Progenitor cell of endocrine pancreas (in vitro differentiated cells): ENCODE measurements around the gene RAP1GAP2. TPM values are rescaled to one million over a fixed set of nuclear protein-coding genes. Genes with fewer than 3 reads are reported as not detected.
A peak's percentile ranks its signal among the peaks of the same experiment; 100 is the strongest.

Experiments used
- DNase-seq: peaks from one replicate; pipeline ENCODE4 v3.0.0; 2021; ENCODE audit warnings: low spot score; ENCODE audit not compliant: unreplicated experiment
- H3K27ac Mint-ChIP-seq: 2 replicates; pipeline ENCODE4 v1.8.0; 2021; ENCODE audit warnings: mild to moderate bottlenecking, moderate library complexity, mixed read lengths
- H3K27me3 Mint-ChIP-seq: 2 replicates; pipeline ENCODE4 v1.8.0; 2021; ENCODE audit warnings: mixed read lengths
- H3K36me3 Mint-ChIP-seq: 2 replicates; pipeline ENCODE4 v1.8.0; 2022; ENCODE audit warnings: mixed read lengths; ENCODE audit not compliant: insufficient read depth
- H3K4me1 Mint-ChIP-seq: 2 replicates; pipeline ENCODE4 v1.8.0; 2021; ENCODE audit warnings: low read depth, mixed read lengths
- H3K4me3 Mint-ChIP-seq: 2 replicates; pipeline ENCODE4 v1.8.0; 2021; ENCODE audit warnings: low read depth, mild to moderate bottlenecking, moderate library complexity, mixed read lengths
- H3K9me3 Mint-ChIP-seq: 2 replicates; pipeline ENCODE4 v1.8.0; 2021; ENCODE audit warnings: low read depth, mixed read lengths
- total RNA-seq: library from RNA; stranded (reverse); gene quantifications from 2 replicates; pipeline ENCODE4 v1.2.1, GENCODE V29; 2021
- TF ChIP-seq, protein P1 (sequence below): fragments of 200-600 bp; sonication (generic); IDR thresholded peaks from one replicate; pipeline ENCODE4 v1.5.0; 2021; ENCODE audit warnings: antibody characterized with exemption, mild to moderate bottlenecking; ENCODE audit not compliant: unreplicated experiment

RAP1GAP2 gene
- total RNA-seq, 1 donor from 2014 or later, result 116 TPM

DNA sequence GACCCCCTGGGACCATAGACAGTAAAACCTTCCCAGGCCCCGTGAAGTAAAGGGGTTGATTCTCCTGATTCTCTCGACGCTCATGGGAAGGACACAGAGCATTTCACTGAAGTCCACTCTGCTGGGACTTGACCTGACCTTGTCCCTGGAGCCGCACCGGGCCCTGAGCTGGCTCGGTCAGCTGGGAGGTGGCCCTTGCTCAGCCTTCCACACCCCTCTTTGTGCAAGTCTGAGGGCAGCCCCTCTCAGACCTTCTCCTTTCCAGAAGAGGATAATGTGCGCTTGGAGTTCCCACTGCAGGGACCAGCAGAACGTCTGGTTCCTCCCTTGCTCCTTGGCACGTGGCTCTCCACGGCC is 115.5 kb downstream of the RAP1GAP2 start:
- TF ChIP-seq, protein P1, sequence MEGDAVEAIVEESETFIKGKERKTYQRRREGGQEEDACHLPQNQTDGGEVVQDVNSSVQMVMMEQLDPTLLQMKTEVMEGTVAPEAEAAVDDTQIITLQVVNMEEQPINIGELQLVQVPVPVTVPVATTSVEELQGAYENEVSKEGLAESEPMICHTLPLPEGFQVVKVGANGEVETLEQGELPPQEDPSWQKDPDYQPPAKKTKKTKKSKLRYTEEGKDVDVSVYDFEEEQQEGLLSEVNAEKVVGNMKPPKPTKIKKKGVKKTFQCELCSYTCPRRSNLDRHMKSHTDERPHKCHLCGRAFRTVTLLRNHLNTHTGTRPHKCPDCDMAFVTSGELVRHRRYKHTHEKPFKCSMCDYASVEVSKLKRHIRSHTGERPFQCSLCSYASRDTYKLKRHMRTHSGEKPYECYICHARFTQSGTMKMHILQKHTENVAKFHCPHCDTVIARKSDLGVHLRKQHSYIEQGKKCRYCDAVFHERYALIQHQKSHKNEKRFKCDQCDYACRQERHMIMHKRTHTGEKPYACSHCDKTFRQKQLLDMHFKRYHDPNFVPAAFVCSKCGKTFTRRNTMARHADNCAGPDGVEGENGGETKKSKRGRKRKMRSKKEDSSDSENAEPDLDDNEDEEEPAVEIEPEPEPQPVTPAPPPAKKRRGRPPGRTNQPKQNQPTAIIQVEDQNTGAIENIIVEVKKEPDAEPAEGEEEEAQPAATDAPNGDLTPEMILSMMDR, result no peak
- peak overlapping the region; percentile 84 for H3K27ac Mint-ChIP-seq
- no peak for DNase-seq
- H3K27me3 Mint-ChIP-seq, result no peaks in the 10 kb centered on the region
- no peaks in the 10 kb centered on the region for H3K9me3 Mint-ChIP-seq
- no peak overlapping the region for H3K4me3 Mint-ChIP-seq
- H3K36me3 Mint-ChIP-seq, result peaks cover 23% of the 10 kb centered on the region
- peaks cover 23% of the 10 kb centered on the region for H3K4me1 Mint-ChIP-seq

DNA sequence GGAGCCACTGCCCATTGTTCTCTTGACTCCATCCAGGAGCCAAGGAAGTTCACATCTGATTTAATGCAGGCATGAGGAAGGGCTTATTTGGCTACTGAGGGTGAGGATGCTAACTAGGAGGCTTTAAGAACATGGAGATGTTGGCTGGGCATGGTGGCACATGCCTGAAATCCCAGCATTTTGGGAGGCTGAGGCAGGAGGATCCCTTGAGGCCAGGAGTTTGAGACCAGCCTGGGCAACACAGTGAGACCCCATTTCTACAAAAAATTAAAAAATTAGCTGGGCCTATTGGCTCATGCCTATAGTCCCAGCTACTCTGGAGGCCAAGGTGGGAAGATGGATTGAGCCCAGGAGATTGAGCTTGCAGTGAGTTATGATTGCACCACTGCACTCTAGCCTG is 116.5 kb downstream of the RAP1GAP2 start:
- Mint-ChIP-seq H3K4me3 (no peak overlapping the region), H3K4me1 (peaks cover 23% of the 10 kb centered on the region), H3K27ac (no peak overlapping the region), H3K9me3 (no peaks in the 10 kb centered on the region), H3K27me3 (no peaks in the 10 kb centered on the region), H3K36me3 (peaks cover 16% of the 10 kb centered on the region)
- DNase-seq, result no peak
- TF ChIP-seq, protein P1, result no peak

DNA sequence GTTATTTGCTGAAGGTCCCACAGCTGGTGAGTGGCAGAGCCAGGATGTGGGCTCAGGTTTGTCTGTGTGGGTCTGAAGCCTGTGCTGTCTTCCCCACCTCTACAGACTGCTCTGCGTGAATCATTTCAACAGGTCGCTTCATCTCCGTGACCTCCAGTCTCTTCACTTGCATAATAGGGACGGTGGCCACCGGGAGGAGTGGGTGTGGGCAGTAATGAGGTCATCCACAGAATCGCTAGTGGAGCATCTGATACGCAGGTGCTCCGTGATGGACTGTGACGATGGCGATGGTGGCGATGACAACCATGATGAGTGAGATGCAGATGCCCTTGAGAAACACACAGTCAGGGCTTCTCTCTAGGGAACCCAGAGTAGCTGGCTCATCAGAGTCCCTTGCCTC is 120.2 kb downstream of the RAP1GAP2 start:
- TF ChIP-seq, protein P1, result no peak
- no peak overlapping the region for H3K27ac Mint-ChIP-seq
- H3K36me3 Mint-ChIP-seq, result peaks cover 9% of the 10 kb centered on the region
- DNase-seq, result no peak
- H3K4me3 Mint-ChIP-seq, result no peak overlapping the region
- H3K4me1 Mint-ChIP-seq, result peaks cover 8% of the 10 kb centered on the region
- no peaks in the 10 kb centered on the region for H3K9me3 Mint-ChIP-seq
- H3K27me3 Mint-ChIP-seq, result no peaks in the 10 kb centered on the region

DNA sequence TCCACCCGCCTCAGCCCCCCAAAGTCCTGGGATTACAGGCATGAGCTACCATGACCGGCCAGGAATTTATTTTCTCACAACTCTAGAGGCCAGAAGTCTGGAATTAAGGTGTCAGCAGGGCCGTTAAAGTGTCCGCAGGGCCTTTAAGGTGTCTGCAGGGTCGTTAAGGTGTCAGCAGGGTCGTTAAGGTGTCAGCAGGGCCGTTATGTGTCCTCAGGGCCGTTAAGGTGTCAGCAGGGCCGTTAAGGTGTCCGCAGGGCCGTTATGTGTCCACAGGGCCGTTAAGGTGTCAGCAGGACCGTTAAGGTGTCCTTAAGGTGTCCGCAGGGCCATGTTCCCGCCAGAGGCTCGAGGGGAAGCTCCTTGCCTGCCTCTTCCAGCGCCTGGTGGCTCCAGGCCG is 125.2 kb downstream of the RAP1GAP2 start:
- peaks cover 29% of the 10 kb centered on the region for H3K4me1 Mint-ChIP-seq
- H3K27ac Mint-ChIP-seq, result no peak overlapping the region
- no peaks in the 10 kb centered on the region for H3K9me3 Mint-ChIP-seq
- peaks cover 8% of the 10 kb centered on the region for H3K36me3 Mint-ChIP-seq
- DNase-seq, result no peak
- no peak overlapping the region for H3K4me3 Mint-ChIP-seq
- no peaks in the 10 kb centered on the region for H3K27me3 Mint-ChIP-seq
- TF ChIP-seq, protein P1, result no peak

DNA sequence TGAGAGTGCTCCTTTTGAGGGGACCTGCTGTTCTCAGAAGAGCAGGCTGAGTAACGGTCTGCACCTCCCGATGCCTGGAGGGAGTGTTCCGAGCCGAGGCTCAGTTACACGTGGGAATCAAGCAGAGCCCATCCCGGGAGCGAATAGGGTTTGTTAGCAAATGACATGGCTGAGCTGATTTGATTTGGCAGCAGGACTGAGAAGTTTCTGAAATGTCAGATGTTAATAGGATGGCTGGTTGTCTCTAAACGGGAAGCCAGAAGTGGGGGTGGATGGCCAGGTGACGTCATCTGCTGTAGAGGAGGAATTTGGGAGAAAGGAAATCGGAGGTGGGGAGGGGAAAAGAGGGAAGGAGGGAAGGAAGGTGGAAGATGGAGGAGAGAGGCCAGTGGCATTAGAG is 128.0 kb downstream of the RAP1GAP2 start:
- peaks cover 6% of the 10 kb centered on the region for H3K36me3 Mint-ChIP-seq
- no peaks in the 10 kb centered on the region for H3K27me3 Mint-ChIP-seq
- DNase-seq, result no peak
- peaks cover 49% of the 10 kb centered on the region for H3K4me1 Mint-ChIP-seq
- no peaks in the 10 kb centered on the region for H3K9me3 Mint-ChIP-seq
- peak overlapping the region; percentile 50 for H3K27ac Mint-ChIP-seq
- TF ChIP-seq, protein P1, result no peak
- H3K4me3 Mint-ChIP-seq, result no peak overlapping the region
